Stimulated activated CD8-positive, alpha-beta memory T cell treated with anti-CD3 and anti-CD28 coated beads, Interleukin-7, amount 100 ng/mL, for 48 hours (primary cell): ENCODE data around the gene RFTN2.
"Not testable (repeated sequence)": the region's sequence is repeated elsewhere in the genome, so short reads cannot be mapped to it uniquely, and the experiment has no call there.

Experiments used
- DNase-seq, 2 donors: peaks; one replicate each; pipeline ENCODE4 v3.0.0-alpha.2; 2020; ENCODE audit warnings: low read depth in 1 of 2; ENCODE audit errors: extremely low read depth in 1 of 2

RFTN2 gene

DNA sequence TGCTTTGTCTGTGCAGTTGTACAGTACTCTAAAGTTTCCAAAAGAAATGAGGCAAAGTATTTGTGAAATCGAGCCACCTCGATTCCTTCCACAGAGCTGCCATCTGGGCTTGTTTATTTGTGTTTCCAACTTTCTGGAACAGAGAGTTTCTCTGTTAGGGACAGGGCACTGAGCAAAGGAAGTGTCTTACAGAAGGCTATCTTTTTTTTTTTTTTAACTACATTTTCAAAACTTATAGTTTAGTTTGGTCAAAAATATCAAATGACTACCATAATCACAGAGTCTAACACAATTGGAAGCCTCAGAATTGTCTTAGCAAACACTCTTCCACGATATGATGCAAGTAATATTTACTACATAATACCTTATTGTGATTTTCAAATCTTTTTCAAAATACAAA is 796 bp downstream of the RFTN2 start:
- DNase-seq: no peak

DNA sequence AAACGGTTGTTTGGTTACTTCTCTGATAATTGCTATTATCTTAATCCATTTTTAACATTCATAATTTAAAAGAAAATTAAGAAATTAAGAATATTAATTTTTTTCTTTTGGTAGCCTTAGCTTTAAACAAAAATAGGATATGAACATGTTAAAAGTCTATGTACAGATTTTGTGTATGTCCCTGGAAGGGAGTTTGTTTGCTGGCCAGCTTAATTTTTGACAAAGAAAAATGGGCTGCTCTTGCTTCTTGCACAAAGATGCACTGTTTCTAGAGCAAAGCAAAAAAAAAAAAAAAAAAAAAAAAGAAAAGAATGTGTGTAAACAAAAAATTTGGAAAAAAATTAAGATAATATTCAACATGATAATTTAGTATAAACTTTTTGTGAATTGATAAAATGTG is 1.3 kb downstream of the RFTN2 start:
- no peak for DNase-seq

DNA sequence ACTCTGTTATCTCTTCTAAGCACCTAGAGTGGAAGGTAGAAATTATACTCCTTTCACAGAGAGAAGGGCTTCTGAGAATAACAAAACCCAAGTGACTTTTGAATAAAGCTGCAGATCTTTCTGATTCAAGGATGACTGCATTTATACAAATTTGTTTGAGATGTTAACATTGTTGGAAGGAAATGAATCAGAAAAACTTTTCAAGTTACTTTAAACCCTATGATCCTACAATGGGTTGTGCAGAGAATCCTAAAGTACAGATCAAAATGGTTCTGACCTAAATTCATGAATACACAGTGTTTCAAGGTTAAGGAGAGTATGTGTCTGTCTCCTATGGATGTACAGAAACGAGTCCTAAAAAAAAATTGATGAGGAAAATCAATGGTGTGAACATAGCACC is 1.8 kb downstream of the RFTN2 start:
- DNase-seq: no peak

DNA sequence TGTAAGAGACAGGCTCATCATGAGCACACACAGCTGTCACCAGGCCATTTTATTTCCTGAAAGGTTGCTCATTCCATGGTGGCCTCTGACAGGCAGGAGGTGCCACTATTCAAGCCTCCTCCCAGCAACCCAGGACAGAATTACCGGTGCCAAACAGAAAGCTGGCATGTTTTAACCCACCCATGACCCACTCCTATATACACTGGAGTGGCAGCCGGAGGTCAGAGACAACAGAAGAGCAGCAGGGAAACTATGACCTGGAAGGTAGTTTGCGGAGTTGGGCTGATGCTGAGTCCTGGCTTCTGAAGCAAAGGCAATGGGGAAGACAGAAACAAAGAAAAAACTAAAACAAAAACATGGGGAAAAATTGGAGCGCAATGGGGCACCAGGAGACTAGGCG is 2.3 kb downstream of the RFTN2 start:
- DNase-seq: no peak

DNA sequence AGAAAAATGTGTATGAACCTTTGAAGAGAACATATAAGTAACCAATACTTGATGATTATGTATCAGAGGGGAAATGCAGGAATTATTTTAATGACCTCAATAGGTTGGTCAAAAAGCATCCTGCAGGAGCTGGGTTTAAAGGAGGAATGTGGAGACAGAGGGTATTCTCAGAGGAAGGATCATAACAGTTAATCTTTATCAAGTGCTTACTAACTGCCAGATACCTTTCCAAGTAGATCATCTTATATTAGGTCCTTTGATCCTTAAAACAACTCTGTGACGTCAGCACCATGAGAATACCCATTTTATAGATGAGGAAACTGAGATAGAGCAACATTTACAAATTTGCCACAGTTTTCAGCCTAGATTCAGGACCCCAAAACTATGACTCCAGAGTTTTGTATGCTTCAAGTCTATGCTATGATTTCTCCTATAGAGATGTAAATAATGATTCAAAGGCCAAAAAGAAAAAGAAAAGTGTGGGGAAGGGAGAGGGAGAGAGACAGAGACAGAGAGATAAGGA is 3.0 kb downstream of the RFTN2 start:
- DNase-seq: no peak

GRCh38 chr2:197669077-197669476 is 6.3 kb downstream of the RFTN2 start:
- DNase-seq: no peak

DNA sequence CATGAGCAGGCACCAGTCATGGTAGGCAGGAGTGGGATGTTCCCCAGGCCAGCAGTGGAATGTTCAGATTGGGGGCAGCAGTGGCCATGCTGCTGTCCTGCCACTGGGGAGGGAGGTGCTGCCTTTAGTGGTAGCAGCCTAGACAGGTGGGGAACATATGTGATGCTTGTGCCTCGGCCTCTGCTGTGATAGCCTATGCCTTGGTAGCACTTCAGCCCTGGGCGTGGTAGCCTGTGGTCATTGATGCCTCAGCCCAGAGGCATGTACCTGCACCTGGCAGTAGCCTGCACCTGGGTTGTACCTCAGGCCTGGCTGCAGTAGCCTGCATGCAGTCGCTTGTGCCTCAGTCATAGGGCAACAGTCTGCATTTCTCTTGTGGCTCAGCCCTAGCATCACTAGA is 7.1 kb downstream of the RFTN2 start:
- DNase-seq: no peak

GRCh38 chr2:197666277-197666676 is 9.1 kb downstream of the RFTN2 start:
- DNase-seq: no peak

DNA sequence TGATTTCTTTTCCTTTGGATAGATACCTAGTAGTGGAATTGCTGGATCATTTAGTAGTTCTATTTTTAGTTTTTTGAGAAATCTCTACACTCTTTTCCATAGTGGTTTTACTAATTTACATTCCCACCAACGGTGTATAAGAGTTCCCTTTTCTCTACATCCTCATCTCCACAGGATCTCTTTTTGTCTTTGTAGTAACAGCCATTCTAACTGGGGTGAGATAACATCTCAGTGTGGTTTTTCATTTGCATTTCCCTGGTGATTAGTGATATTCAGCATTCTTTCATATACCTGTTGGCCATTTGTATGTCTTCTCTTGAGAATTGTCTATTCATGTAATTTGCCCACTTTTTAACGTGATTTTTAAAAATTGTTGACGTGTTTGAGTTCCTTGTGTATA is 13.8 kb downstream of the RFTN2 start:
- DNase-seq: no peak

DNA sequence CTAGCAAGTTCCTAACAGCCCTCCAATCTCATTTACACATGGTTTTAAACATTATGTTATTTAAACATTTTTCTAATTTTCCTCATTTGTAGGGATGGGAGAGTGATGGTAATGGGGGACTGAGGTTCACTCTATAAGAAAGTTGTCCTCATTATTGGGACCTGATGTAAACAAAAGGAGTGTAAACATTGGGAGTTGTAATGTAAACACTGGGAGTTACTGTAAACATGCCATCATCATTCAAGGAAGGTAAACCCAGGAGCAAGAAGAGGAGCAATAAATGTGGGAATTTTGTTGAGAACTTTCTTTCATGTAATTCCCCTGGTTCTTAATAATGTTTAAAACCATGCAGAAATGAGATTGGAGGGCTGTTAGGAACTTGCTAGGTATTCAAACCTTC is 17.8 kb downstream of the RFTN2 start:
- DNase-seq: no peak

DNA sequence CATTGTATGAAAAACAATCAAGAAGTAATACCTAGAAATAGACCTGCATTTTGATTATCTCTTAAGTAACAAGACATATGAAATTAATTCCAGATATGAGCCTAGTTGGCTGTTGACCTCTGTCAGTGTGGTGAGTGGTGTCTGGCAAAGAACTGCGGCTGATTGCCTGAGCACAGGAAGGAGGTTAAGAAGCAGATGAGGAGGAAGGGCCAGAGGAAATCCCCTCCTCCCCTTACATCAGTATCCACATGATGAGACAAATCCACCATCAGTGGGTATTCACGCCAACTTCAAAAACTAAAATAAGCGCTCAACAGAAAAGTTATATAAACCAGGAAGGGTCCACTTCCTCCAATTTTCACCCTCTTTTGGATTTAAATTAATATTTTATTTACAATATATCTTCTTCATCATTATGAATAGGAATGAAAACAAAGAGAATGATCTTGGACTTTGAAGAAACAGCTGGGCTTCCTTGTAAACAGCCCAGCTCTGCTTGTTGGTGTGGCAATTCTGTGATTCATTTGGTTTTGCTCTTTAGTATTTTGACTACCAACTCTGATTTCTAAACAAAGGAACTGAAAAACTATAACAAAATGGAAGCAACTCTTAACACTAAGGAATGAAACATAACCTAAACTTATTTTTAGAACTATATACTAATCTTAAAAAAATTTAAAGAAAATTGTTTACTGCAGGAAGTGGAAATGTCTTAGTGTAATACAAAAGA is 27.3 kb downstream of the RFTN2 start:
- no peak for DNase-seq

- no peak for DNase-seq
These were observed 33.7 kb downstream of the RFTN2 start for GRCh38 chr2:197641666-197642065.

- not testable (repeated sequence) for DNase-seq
These were observed 34.7 kb downstream of the RFTN2 start for GRCh38 chr2:197640571-197641122.

DNA sequence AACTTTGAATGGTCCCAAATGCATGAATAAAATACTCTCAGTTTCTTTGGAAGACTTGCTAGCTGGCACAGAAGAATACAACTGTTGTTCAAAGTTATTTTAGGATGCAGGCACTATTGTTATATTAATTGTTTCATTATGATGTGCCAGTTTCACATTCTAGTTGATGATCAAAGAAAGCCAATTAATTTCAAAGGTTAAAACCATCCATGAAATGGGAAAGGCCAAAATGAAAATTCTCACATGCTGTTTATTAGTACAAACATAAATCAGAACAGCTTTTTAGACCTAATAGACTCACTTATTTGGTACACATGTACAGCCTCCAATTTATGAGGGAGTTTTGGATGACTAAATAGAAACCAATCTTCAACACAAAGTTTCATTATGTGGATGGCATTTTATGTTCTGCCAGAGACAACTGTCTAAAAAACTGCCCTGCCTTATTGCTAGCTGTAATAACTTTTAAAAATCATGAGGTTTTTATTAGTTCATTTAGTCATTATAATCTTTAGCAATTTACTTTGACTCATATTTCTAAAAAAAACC is 42.2 kb downstream of the RFTN2 start:
- DNase-seq: no peak

DNA sequence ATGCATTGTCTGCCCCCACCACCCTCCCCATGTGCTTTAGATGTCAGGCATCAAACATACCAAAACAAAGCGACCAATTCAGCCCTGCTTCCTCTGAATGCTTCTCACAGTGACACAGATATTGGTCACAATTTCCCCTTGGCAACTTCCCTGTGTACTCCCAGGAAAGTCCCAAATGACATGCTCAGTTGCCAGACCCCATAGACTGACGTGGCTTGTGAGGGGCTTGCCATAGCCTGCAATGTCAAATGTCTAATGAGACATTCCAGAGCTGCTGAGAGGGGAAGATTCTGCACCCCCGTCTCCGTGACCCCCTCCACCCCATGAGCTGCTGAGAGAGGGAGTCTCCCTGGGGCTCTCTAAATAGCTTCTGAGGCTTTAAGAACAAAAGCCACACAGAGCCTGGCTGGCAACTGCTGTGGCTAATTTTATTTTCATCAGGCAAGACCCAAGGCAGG is 47.3 kb downstream of the RFTN2 start:
- DNase-seq: no peak

- DNase-seq: no peak
These were observed 48.3 kb downstream of the RFTN2 start for GRCh38 chr2:197626965-197627625.

- DNase-seq: no peak
These were observed 55.3 kb downstream of the RFTN2 start for GRCh38 chr2:197620133-197620532.

DNA sequence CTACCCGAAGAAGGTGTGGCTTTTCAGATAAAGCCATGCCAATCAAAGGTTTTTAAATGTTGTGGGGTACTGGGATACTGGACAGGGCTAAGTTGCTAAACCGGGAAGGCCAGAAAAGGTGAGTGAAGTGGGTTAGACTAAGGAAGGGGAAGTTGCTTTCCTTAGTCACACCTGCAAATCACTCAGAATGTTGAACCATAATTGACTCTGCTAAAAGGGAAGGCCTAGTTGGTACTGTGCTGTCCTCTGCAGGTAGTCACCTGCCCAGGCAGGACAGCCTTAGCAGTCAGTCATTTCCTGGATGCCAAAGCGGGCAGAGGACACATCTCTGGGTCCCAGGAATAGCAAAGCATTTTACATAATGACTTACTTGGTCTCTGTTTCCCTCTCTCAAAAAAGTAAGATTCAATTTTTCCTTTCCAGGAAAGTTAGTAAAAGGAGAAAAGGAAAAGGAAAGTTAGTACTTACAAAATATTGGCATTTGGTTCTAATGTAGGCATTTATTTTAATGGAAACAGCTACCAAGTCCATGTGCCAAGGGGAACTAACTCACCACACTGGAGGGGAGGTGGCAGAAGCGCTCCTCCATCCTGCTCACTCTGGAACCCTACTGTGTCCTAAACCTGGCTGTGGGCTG is 60.3 kb downstream of the RFTN2 start:
- DNase-seq: no peak

- no peak for DNase-seq
These were observed 60.9 kb downstream of the RFTN2 start for GRCh38 chr2:197614532-197614931.

GRCh38 chr2:197613509-197613987 is 61.8 kb downstream of the RFTN2 start:
- DNase-seq: no peak

DNA sequence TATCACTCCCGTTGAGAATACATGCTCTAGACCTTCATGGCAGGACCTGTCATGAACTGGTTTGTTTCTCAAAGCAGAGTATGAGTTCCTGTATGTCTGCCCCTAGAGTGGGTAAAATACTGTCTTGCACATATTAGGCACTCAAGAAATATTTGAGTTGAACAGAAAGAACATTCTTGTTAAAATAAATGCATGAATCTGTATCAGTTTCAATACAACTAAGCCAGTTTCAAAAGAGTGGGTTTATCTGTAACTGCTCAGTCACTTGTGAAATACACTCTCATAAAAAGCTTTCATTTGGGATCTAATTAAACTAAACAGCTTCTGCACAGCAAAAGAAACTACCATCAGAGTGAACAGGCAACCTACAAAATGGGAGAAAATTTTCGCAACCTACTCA is 69.2 kb downstream of the RFTN2 start:
- no peak for DNase-seq
